Measurements from ENCODE around the gene THEM4.

THEM4 gene

DNA sequence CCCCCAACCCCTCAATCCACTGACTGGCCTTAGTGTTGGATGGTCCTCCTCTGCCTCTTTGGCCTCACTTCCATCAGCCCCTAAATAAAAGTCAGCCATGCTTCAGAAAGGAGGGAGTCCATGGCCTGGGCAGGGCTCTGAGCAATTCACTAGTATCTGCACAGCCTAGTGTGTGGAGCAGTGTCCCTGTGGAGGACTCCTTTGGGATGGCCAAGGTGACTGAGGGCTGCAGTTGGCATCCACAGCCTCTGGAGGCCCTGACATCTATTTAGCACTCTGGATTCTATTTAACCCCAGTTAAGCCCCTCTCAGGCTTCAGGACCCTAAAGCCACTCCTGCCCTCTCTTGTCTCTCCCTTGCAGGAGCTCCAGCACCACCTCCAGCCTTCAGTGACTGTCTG lies 59.4 kb downstream of the THEM4 start:
- no peak overlapping the region for H3K4me3 ChIP-seq (ENCODE audit: low read depth, low read length)
- in situ Hi-C loops (cut with HindIII; ENCODE audit: low sequenced_read_pairs) = no loop called here
- TF ChIP-seq, protein P1, sequence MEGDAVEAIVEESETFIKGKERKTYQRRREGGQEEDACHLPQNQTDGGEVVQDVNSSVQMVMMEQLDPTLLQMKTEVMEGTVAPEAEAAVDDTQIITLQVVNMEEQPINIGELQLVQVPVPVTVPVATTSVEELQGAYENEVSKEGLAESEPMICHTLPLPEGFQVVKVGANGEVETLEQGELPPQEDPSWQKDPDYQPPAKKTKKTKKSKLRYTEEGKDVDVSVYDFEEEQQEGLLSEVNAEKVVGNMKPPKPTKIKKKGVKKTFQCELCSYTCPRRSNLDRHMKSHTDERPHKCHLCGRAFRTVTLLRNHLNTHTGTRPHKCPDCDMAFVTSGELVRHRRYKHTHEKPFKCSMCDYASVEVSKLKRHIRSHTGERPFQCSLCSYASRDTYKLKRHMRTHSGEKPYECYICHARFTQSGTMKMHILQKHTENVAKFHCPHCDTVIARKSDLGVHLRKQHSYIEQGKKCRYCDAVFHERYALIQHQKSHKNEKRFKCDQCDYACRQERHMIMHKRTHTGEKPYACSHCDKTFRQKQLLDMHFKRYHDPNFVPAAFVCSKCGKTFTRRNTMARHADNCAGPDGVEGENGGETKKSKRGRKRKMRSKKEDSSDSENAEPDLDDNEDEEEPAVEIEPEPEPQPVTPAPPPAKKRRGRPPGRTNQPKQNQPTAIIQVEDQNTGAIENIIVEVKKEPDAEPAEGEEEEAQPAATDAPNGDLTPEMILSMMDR (IDR thresholded peaks at IDR 0.05; ENCODE audit: low read depth, low read length, missing control alignments) = no peak
- no peak for DNase-seq (ENCODE audit: low read depth)

DNA sequence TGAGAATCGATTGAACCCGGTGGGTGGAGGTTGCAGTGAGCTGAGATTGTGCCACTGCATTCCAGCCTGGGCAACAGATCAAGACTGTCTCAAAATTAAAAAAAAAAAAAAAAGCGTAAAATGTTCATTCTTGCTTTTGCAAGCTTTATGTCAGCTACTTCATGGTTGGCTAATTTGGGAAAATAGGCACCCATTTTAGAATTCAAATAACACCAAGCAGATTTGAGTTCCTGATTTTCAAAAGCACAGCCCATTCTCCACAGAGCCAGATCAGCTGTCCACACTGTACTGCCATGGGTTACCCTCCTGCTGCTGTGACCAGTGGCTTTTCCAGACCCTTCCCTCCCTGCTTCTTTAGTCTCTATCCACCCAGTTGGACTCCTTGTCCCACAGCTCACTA lies 60.2 kb downstream of the THEM4 start:
- in situ Hi-C loops (cut with HindIII; ENCODE audit: low sequenced_read_pairs) = no loop called here
- TF ChIP-seq, protein P1 (IDR thresholded peaks at IDR 0.05; ENCODE audit: low read depth, low read length, missing control alignments) = no peak

DNA sequence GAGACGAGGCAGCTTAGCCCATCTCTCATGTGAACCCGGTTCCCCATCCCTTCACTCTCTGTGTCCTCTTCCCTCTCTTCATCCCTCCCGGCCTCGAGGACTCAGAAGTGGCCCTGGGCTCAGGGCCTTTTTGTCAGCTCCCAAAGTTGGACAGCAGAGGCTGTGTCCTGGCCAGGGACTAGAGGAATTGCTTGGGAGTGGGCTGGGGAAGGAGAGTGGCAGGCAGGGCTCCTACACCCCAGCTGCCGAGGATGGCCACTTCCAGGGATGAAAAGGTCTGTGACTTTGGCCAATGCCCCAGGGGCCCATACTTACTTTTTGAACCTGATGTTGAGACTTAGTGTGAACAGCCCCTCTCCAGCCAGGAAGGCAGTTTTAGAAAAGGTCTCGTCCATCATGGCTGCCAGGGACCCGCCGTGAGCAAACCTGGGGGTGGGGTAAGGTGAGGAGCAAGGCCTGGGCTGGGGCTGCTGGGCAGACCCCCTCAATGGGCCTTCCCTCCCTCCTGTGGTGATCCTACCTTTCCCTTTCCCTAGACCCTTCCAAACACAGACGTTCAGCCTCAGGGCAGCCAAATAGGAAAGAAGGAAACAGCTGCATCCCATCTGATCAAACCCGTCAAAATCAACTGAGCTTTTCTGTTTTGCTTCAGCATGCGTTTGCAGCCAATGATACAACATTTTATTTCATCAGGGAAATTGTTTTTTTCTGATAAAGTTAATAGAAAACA lies 61.3 kb downstream of the THEM4 start:
- no peak for DNase-seq (ENCODE audit: low read depth)
- TF ChIP-seq, protein P1 (IDR thresholded peaks at IDR 0.05; ENCODE audit: low read depth, low read length, missing control alignments) = no peak
- no peak overlapping the region for H3K4me3 ChIP-seq (ENCODE audit: low read depth, low read length)
- in situ Hi-C loops (cut with HindIII; ENCODE audit: low sequenced_read_pairs) = no loop called here

More for the DNA sequence above, 60.2 kb downstream of the THEM4 start:
- no peak for DNase-seq (ENCODE audit: low read depth)
- H3K4me3 ChIP-seq (ENCODE audit: low read depth, low read length) = no peak overlapping the region

DNA sequence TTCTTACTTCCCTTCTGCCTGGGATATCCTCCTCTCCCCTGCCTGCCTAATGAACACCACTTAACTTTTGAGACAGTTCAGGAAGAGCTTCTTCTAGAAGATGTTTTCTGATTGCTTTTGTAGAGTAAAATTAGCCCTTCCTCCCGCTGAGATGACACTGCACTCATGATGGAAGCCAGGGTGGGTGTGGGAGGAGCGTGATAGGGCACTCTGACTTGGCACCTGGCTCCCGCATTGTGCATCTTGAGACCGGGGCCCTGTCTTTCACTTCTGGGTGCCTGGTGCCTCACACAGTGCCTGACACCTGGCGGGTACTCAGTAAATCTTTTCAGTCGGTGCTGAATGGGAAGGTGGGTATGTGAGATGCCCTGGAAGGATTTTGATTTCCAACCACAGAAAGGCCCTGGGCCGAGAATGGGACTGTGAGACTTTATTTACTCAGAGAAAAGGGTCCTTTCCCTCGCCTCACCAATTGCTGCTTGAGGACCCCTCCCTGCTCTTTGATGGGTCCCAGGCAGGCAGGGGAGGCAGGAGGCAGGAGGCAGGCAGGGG lies 62.5 kb downstream of the THEM4 start:
- DNase-seq (ENCODE audit: low read depth) = no peak
- in situ Hi-C loops (cut with HindIII; ENCODE audit: low sequenced_read_pairs) = no loop called here
- TF ChIP-seq, protein P1 (IDR thresholded peaks at IDR 0.05; ENCODE audit: low read depth, low read length, missing control alignments) = no peak
- H3K4me3 ChIP-seq (ENCODE audit: low read depth, low read length) = no peak overlapping the region

DNA sequence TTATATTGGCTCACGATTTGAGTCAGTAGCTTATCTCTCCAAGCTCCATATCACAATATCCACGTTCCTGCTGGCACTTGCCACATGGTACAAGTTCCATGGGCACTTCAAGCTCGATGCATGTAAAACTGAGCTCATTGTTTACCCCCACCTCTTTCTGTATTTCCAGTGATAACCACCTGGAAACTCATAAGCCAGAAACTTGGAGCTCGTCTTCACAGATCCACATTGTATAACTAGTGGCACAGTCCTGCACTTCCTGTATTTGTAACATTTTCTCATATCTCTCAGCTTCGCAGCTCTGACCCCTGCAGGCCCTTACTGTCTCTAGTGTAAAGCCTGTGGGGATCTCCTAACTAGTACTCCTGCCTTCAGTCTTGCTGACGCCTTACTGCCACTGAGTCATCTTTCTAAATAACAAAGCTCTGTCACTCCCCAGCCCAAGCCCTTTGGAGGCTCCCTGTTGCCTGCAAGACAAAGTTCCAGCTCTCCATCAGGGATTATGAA lies 63.2 kb downstream of the THEM4 start:
- no peak overlapping the region for H3K4me3 ChIP-seq (ENCODE audit: low read depth, low read length)
- in situ Hi-C loops (cut with HindIII; ENCODE audit: low sequenced_read_pairs) = no loop called here
- TF ChIP-seq, protein P1 (IDR thresholded peaks at IDR 0.05; ENCODE audit: low read depth, low read length, missing control alignments) = no peak
- no peak for DNase-seq (ENCODE audit: low read depth)

DNA sequence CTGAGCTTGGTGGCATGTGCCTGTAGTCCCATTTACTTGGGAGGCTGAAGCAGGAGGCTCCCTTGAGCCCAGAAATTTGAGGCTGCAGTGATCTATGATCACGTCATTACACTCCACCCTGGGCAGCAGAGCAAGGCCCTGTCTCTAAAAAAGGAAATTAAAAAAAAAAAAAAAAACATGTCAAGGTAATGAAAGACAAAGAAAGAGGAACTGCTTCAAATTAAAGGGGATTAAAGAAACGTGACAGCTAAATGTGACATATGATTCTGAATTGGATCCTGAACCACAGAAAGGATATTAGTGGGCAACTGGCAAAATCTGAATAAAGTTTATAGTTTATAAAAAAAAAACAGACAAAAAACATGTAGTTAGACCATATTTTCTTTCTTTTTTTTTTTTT lies 65.9 kb downstream of the THEM4 start:
- TF ChIP-seq, protein P1 (IDR thresholded peaks at IDR 0.05; ENCODE audit: low read depth, low read length, missing control alignments) = no peak
- DNase-seq (ENCODE audit: low read depth) = no peak
- no peak overlapping the region for H3K4me3 ChIP-seq (ENCODE audit: low read depth, low read length)
- in situ Hi-C loops (cut with HindIII; ENCODE audit: low sequenced_read_pairs) = no loop called here

Data from astrocyte of the cerebellum (primary cell).